ENCODE data around the gene KLK8.
"Not testable (repeated sequence)": the region's sequence is repeated elsewhere in the genome, so short reads cannot be mapped to it uniquely, and the experiment has no call there.

KLK8 gene

DNA sequence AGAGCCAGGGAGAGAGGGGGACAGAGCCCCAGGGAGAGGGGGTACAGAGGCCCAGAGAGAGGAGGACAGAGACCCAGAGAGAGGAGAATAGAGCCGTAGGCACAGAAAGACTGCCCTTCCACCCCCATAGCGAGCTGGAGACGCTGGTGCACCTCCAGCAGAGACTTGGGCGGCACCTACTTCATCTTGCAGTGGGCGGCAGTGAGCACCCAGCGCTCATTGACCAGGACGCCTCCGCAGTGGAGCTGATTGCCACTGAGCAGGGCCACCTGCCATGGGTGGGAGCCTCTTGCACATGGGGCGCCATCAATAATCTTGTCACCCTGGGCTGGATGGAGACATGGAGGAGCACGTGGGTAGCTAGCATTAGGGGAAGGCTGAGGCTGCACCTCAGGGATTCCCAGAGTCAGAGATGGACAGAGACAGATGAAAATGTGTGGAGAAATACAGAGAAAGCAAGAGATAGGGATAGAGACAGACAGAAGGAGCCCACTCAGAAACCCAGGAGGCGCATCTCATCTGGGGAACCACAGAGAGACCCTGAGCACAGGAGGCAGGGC lies 19.7 kb downstream of the KLK8 start:
- DNase-seq = no peak

DNA sequence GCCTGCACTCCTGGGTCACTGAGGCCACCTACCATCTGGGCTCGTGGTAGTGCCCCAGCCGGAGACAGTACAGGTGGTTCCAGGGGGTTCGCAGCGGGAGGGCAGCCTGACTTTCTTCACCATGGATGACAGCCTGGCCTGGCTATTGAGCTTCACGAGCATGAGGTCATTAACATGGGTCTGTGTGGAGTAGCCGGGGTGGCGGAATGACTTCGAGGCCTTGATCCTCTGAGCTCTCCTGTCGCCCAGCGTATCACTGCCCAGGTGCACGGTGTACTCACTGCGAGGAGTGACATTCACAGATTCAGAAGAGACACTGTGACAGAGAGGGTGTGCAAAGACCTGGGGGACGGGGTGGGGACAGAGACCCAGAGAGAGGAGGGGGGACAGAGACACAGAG lies 21.2 kb downstream of the KLK8 start:
- DNase-seq = no peak

DNA sequence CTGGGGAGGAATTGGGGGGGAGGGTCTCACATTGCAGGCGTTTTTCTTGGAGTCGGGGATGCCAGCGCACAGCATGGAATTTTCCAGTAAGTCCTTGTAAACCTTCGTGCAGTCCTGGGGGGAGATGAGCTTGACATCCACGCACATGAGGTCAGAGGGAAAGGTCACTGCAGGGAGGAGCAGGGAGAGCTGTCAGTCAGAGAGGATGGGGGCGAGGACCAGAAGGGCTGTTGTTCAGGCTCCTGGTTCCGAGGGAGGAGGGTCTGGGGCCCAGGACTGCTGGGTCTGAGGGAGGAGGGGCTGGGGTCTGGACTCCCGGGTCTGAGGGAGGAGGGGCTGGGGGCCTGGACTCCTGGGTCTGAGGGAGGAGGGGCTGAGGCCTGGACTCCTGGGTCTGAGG lies 21.6 kb downstream of the KLK8 start:
- DNase-seq = no peak

DNA sequence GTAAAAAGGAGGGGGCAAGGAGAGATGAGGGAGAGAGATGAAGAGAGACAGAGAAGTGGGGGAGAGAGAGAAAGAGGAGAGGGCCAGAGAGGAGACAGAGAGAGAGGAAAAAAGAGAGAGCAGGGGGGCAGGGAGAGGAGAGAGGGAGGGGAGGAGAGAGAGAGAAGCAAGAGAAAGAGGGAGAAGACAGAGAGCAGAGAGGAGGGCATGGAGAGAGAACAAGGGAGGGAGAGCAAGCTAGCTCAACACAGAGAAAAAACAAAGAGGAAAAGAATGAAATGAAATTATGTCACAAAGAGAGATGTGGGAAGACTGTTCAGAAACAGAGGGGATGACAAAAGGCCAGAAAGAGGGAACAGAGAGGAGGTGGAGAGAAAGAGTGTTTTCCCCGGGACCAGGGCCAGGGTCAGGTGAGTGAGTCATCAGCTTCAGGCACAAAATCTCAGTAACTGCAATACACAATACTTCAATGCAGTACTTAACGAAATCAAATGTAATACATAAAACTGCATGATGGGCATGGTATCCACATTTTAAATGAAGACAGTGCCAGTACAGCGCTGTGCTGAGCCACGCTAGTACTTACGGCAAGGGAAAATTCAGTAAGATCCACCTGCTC lies 22.5 kb downstream of the KLK8 start:
- no peak for DNase-seq

DNA sequence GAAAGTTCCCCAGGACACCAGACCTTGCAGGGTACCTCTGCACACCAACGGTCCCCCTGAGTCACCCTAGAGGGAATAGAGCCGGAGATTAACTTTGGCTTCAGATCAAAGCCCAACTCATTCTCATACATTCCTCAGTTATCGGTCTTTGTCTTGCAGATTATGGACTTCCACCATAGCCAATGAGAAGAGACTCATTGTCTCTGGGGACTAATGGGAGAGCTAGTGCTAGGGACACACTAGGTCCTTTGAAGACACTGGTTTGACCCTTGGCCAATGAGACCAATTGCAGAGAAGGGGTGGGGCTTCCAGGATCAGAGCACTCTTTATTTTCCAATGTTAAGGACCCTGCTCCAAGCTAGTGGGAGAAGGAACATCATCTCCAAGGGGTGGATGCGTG lies 23.8 kb downstream of the KLK8 start:
- DNase-seq = no peak

DNA sequence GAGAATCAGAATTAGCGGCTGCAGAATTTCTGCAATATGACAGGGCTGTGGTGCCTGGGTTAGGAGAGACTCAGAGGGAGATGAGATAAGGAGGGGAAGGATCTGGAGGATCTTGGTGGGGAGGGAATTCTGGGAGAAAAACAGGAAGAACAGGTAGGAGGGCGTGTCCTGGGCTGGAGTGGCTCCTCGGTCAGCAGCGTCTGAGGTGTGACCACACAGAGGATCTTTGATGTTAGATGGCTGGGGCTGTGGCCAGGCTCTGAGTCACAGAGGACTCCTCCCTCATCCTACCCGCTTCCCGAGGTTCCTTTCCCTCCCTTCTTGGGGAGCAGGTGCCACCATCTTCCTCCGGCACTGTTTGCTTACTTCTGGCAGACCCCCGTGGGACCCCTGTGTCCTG lies 25.6 kb downstream of the KLK8 start:
- DNase-seq = no peak

DNA sequence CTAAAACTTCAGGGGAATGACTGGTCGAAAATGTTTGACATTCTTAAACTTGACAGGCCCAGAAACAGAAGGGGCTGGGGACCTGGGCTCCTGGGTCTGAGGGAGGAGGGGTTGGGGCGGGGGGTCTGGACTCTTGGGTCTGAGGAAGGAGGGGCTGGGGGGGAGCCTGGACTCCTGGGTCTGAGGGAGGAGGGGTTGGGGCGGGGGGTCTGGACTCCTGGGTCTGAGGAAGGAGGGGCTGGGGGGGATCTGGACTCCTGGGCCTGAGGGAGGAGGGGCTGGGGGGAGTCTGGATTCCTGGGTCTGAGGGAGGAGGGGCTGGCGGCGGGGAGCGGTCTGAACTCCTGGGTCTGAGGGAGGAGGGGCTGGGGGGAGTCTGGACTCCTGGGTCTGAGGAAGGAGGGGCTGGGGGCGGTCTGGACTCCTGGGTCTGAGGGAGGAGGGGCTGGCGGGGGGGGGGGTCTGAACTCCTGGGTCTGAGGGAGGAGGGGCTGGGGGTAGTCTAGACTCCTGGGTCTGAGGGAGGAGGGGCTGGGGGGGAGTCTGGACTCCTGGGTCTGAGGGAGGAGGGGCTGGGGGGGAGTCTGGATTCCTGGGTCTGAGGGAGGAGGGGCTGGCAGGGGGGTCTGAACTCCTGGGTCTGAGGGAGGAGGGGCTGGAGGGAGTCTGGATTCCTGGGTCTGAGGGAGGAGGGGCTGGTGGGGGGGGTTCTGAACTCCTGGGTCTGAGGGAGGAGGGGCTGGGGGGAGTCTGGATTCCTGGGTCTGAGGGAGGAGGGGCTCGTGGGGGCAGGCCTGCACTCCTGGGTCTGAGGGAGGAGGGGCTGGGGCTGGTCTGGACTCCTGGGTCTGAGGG lies 26.5 kb downstream of the KLK8 start:
- no peak for DNase-seq

DNA sequence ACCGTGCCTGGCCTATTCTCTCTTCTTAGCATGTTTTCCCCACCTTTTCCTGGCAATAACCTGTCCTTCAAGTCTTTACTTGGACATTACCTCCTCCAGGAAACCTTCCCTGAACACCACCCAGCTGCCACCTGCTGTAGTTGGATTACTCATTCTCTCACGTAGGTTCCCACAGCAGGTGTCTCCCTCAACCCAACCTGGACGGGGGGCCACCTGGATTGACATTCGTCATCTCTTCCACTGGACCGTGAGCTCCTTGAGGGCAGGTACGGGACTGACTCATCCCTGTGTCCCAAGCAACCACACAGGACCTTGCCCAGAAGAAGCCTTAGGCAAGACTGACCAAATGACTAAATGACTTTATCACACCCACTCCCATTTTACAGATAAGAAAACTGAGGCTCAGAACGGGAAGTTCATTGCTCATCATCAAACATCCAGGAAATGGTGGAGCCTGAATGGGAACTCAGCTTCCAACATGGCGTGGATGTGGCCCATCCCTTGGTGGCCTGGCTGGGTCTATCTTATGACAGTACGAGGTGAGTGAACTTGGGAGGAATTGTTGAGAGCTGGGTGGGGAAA lies 28.5 kb downstream of the KLK8 start:
- DNase-seq = no peak

DNA sequence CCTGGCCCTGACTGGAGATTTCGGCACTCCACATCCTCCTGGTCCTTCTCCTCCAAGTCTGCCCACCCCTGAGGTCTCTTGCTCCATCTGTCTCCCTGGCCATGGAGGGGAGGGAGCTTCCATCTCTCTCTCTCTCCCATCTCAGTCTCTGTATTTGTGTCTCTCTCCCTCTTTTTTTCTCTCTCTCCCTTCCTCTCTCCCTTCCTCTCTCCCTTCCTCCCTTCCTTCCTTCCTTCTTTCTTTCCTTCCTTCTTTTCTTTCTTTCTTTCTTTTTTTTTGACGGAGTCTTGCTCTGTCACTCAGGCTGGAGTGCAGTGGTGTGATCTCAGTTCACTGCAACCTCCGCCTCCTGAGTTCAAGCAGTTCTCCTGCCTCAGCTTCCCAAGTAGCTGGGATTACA lies 31.6 kb downstream of the KLK8 start:
- DNase-seq = not testable (repeated sequence)

DNA sequence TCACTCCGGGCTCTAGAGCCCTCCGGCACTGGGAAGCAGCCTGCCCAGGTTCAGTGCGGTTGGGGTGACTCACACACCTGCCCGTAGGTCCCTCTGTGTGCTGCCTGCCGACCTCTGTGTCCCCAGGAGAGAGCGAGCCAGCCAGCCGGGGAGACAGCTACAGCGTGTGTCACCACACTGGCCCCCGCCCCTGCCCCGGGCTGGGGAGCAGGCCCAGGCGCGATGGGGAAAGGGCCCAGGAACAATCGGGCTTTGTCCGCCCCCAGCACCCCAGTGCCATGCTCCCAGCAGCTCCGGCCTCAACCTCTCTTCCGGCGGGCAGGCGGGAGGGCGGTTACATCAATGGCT lies 32.0 kb downstream of the KLK8 start, which contains the start of gene KLK6:
Gene KLK6, minus strand, starts transcription at position 179 of the 348 bp plus-strand sequence. CDS start 1,487 bp downstream, outside the sequence.
- DNase-seq = no peak

DNA sequence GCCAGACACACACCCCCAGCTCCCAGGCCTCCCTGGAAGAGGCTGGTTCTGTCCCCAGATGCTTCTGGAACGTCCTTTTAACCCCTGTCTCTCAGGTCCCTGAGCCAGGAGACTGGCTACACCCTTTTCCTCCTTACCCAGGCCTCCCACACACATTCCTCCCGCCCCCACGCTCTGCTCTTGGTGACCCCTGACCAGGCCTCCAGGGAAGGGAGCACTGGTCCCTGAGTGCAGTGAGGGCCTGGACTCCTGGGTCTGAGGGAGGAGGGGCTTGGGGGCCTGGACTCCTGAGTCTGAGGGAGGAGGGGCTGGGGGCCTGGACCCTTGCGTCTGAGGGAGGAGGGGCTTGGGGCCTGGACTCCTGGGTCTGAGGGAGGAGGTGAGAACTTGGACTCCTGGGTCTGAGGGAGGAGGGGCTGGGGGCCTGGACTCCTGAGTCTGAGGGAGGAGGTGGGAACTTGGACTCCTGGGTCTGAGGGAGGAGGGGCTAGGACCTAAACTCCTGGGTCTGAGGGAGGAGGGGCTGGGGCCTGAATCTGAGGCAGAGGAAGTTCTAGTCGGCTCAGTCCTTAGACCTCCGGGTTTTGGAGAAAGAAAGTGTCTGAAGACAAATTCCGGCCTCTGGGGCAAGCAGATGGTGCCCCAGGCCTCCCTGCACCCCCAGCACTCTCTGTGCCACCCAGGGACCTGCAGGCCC lies 32.5 kb downstream of the KLK8 start:
- no peak for DNase-seq

DNA sequence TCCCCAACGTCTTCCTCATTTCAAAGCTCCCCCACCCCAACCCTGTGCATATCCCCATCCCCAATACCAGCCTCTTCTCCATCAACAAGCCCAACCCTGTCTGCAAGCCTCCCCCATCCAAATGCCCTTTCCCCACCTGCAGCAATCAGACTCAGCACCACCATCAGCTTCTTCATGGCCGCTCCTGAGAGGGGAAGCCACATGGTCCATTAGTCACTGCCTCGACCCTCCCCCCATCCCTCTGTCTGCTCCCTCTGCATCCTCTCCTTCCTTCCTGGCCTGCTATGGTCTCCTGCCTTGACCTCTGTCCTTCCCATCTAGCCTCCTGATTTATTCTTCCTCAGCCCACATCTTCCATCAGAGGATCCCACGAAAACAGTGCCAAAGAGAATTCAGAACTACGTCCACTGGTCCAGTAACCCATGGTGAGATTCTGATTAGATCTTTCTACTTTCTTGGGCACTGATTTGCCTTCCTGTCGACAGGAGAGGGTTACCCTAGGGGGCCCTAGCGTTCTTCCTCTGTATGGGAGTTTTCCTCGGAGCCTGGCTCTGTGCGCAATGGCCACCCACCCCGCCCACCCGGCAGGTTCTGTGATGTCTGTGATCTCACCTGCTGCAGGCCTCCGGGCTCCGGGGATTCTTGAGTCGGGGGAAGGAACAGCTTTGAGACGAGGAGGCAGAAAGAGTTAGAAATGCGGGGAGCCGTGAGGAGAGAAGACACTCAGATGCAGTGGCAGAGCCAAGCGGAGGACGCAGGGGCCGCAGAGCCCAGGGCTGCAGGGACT lies 33.3 kb downstream of the KLK8 start:
- no peak for DNase-seq

DNA sequence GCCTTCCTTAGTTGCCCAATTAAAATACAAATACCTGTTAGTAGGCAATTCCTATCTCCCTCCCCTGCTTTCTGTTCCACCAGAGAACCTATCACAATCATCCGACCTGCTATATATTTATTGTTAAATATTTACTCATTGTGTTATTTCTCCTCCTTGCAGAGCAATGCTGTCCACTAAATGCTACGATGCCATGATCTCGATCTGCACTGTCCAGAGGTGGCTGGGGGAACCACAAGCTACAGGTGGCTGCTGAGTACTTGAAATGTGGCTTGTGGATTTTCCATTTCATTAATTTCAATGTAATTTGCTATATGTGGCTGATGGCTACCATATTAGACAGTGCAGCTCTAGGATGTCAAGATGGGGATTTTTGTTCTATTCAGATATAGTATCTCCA lies 37.1 kb downstream of the KLK8 start:
- DNase-seq = no peak

DNA sequence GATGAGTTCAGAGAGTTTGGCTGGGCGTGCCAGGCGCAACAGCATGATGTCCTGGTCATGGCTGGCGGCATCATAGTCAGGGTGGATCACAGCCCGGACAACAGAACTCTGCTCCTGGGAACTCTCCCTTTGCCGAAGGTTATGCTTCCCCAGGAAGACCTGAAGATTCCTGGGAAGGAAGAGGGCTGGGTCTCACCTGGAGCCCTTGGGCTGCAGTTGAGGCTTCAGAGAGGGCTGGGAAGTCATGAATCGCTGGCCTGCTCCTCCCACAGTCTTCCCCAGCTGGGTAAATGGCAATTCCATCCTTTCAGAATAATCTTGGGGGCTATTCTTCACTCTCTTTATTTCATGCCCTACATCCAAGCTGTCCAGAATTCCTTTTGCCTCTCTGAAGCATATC lies 38.0 kb downstream of the KLK8 start:
- DNase-seq = no peak

DNA sequence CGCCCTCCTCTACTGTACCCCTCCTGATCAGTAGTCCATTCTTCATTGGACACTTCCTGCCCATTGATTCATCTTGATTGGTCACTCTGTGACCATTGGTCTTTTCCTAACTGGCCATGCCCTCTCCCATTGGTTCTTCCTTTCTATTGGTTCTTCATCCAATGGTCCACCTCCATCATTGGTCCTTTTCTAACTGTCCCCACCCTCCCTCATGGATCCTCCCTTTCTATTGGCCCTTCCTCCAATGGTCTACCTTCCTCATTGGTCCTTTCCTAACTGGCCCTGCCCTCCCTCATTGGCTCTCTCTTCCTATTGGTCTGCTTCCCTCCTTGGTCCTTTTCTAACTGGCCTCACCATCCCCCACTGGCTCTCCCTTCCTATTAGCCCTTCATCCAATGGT lies 39.2 kb downstream of the KLK8 start:
- DNase-seq = no peak

DNA sequence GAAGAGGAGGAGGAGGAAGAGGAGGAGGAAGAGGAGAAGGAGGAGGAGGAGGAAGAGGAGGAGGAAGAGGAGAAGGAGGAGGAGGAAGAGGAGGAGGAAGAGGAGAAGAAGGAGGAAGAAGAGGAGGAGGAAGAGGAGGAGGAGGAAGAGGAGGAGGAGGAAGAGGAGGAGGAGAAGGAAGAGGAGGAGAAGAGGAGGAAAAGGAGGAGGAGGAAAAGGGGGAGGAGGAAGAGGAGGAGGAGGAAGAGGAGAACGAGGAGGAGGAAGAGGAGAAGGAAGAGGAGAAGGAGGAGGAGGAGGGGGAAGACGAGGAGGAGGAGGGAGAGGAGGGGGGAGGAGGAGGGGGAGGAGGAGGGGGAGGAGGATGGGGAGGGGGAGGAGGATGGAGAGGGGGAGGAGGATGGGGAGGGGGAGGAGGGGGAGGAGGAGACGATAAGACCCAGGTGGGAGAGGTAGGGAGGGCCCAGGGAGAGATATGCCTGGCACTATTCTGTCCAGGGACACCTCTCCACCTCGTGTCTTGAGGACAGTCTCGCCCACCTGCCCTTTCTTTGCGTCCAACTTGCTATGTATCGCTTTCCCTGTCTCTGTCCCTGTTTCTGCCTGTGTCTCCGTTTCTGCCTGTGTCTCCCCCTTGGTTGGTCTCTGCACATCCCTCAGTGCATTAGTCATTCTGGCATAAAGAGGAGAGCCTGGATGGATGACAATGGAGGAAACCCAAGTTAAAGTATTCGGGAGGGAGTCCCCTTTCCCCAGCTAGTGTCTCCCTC lies 41.5 kb downstream of the KLK8 start:
- DNase-seq = no peak

DNA sequence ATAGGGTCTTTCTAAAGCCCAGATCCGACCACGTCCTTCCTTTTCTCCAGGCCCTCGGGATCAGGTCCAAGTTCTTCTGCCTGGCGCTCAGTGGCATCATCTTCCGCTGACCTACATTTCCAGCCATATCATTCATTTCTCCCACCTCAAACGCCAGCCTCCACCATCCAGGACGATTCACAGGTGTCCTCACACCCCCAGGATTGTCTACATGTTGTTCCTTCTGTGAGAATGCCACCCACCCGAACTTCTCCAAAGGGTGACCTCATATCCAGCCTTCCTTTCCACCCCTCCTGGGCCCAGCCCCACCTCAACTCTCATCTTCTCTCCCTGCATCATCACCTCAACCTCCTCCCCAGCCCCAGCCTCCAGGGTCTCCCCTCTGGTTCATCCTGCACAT lies 43.8 kb downstream of the KLK8 start:
- no peak for DNase-seq

DNA sequence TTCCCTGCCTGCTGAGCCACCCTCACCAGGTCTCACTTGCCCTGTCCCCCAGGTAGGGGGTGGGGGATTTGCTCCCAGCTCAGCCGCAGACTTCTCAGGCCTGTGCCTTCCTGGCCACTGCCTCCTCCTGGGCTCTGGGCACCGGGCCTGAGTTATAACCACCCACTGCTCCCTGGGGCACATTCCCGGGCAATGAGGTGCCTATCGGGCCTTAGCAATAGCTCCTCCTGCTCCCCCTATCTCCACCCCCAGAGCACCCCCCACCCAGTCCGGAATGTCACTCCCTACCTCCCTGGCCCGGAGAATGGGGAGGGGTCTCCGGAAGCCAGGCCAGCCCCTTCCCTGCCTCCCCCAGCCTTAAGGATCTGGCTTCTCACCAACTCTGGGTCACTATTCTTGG lies 48.5 kb downstream of the KLK8 start, which contains the start of gene KLK5:
Gene KLK5, minus strand, starts transcription at position 129 of the 400 bp plus-strand sequence. CDS start 381 bp downstream, outside the sequence.
- no peak for DNase-seq

DNA sequence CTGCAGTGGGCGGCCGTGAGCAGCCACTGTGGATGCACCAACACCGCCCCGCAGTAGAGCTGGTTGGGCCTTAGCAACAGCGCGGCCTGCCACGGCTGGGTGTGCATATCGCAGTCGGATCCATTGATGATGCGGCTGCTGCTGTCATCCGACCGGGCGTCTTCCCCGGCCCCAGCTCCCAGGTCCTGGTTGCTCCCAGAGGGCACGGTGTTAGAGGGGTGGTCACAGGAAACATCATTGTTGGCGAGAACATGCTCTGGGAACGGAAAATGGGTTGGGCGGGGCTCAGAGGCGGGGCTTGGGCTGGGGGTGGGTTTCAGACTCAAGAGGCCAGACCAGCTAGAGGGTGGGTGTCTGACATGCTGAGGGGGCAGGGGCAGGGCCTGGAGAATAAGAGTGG lies 51.5 kb downstream of the KLK8 start:
- no peak for DNase-seq

DNA sequence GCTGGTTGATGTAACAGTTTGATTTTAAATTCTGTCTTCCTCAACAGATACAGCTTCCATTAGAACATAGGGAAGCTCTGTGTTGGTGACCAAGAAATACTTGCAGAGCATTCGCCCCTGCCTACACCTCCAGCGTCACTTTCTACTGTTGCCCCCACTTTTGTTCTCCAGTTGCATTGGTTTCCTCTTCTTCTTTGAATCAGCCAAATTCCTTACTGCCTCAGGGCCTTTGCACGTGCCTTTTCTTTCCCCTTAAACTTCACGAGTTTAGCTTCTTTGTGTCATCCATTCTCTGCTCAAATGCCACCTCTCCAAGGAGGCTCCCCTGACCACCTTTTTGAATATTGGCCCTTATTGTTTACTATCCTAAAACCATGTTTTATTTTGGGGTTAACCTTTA lies 54.3 kb downstream of the KLK8 start:
- no peak for DNase-seq
